ENCODE measurements around the gene SEL1L2.

Gene SEL1L2

GRCh38 chr20:13990465-13990864 lies at the start of gene SEL1L2:
Gene SEL1L2 (minus strand): TSS chr20:13990614. CDS start chr20:13990534, 80 bp downstream.
- Histone ChIP-seq H3K27me3 (ENCODE audit: insufficient read depth, low read depth, severe bottlenecking) (no peaks in the 10 kb centered on the region), H3K4me3 (ENCODE audit: low read depth, low read length) (no peak within 1 kb of the TSS), H3K36me3 (no peaks in the 10 kb centered on the region), H3K9me3 (ENCODE audit: severe bottlenecking) (peaks cover 8% of the 10 kb centered on the region), H3K27ac (no peak within 1 kb of the TSS)
- TF ChIP-seq CTCF (IDR thresholded peaks at IDR 0.05; ENCODE audit: low read depth, low read length): no peak
- DNase-seq: peak; percentile 13

- H3K27me3 ChIP-seq (ENCODE audit: insufficient read depth, low read depth, severe bottlenecking): no peaks in the 10 kb centered on the region
- TF ChIP-seq CTCF (IDR thresholded peaks at IDR 0.05; ENCODE audit: low read depth, low read length): no peak
- H3K27ac ChIP-seq: no peak overlapping the region
- no peaks in the 10 kb centered on the region for H3K36me3 ChIP-seq
- no peak for DNase-seq
- H3K4me3 ChIP-seq (ENCODE audit: low read depth, low read length): no peak overlapping the region
- no peaks in the 10 kb centered on the region for H3K9me3 ChIP-seq (ENCODE audit: severe bottlenecking)
These were observed 46.2 kb upstream of the SEL1L2 start for GRCh38 chr20:14036567-14036966.

GRCh38 chr20:14033310-14033709 lies 42.9 kb upstream of the SEL1L2 start:
- TF ChIP-seq CTCF (IDR thresholded peaks at IDR 0.05; ENCODE audit: low read depth, low read length): no peak
- H3K36me3 ChIP-seq: no peaks in the 10 kb centered on the region
- H3K27ac ChIP-seq: no peak overlapping the region
- H3K4me3 ChIP-seq (ENCODE audit: low read depth, low read length): no peak overlapping the region
- H3K9me3 ChIP-seq (ENCODE audit: severe bottlenecking): no peaks in the 10 kb centered on the region
- no peak for DNase-seq
- H3K27me3 ChIP-seq (ENCODE audit: insufficient read depth, low read depth, severe bottlenecking): no peaks in the 10 kb centered on the region

GRCh38 chr20:14030991-14031390 lies 40.6 kb upstream of the SEL1L2 start:
- TF ChIP-seq CTCF (IDR thresholded peaks at IDR 0.05; ENCODE audit: low read depth, low read length): no peak
- no peak for DNase-seq
- H3K36me3 ChIP-seq: no peaks in the 10 kb centered on the region
- H3K4me3 ChIP-seq (ENCODE audit: low read depth, low read length): no peak overlapping the region
- H3K9me3 ChIP-seq (ENCODE audit: severe bottlenecking): no peaks in the 10 kb centered on the region
- no peak overlapping the region for H3K27ac ChIP-seq
- H3K27me3 ChIP-seq (ENCODE audit: insufficient read depth, low read depth, severe bottlenecking): no peaks in the 10 kb centered on the region

- no peak for DNase-seq
- Histone ChIP-seq H3K27me3 (ENCODE audit: insufficient read depth, low read depth, severe bottlenecking) (no peaks in the 10 kb centered on the region), H3K27ac (no peak overlapping the region), H3K4me3 (ENCODE audit: low read depth, low read length) (no peak overlapping the region), H3K9me3 (ENCODE audit: severe bottlenecking) (peaks cover 5% of the 10 kb centered on the region), H3K36me3 (no peaks in the 10 kb centered on the region)
- TF ChIP-seq CTCF (IDR thresholded peaks at IDR 0.05; ENCODE audit: low read depth, low read length): no peak
These were observed 22.3 kb upstream of the SEL1L2 start for GRCh38 chr20:14012671-14013070.

- no peak for DNase-seq
- no peaks in the 10 kb centered on the region for H3K9me3 ChIP-seq (ENCODE audit: severe bottlenecking)
- no peak overlapping the region for H3K4me3 ChIP-seq (ENCODE audit: low read depth, low read length)
- TF ChIP-seq CTCF (IDR thresholded peaks at IDR 0.05; ENCODE audit: low read depth, low read length): no peak
- H3K27ac ChIP-seq: no peak overlapping the region
- no peaks in the 10 kb centered on the region for H3K27me3 ChIP-seq (ENCODE audit: insufficient read depth, low read depth, severe bottlenecking)
- H3K36me3 ChIP-seq: no peaks in the 10 kb centered on the region
These were observed 18.8 kb upstream of the SEL1L2 start for GRCh38 chr20:14009208-14009607.

Data from WERI-Rb-1 (cell line).